ENCODE measurements around the gene PGM2. TPM values are rescaled to one million over a fixed set of nuclear protein-coding genes. Genes with fewer than 3 reads are reported as not detected.

PGM2 gene
- total RNA-seq, 1 donor from 2014 or later = 20.4 TPM

DNA sequence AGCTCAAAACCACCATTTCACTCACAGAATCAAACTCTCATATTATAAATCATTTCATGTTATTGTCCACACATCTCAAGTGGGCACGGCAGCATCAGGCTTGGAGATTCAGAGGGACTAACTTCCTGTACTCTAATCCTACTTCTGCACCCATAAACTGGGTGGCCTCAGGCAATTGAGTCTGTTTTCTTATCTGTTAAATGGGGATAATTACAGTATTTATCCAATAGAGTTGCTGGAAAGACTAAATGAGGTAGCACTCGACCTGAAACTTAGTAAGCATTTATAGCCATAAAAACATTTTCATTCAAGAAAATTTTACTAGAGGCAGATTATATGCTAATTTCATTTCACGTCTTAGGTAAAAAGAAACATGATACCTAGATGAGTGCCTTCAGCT, 77.4 kb downstream of the PGM2 start:
- no peak for DNase-seq

- no peak for DNase-seq
These were observed 78.3 kb downstream of the PGM2 start for GRCh38 chr4:37904824-37905223.

DNA sequence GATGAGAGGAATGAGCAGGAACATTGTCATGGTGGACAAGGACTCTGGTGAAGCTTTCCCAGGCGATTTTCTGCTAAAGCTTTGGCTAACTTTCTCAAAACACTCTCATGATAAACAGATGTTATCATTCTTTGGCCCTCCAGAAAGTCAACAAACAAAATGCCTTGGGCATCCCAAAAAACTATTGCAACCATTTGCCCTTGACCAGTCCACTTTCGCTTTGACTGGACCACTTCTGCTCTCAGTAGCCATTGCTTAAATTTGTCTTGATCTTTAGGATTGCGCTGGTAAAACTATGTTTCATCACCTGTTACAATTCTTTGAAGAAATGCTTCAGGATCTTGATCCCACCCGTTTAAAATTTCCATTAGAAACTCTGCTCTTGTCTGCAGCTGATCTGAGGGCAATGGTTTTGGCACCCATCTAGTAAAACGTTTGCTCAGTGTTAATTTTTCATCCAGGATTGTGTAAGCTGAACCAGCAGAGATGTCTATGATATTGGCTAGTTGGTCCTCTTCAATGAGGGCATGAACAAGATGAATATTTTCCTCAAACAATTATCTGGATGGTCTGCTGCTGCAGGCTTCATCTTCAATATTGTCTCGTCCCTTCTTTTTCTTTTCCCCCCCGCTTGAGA, 79.2 kb downstream of the PGM2 start:
- no peak for DNase-seq

GRCh38 chr4:37908488-37909331, 82.2 kb downstream of the PGM2 start:
- no peak for DNase-seq

GRCh38 chr4:37909332-37910090, 83.0 kb downstream of the PGM2 start:
- DNase-seq = no peak

GRCh38 chr4:37910091-37910486, 83.6 kb downstream of the PGM2 start:
- no peak for DNase-seq

Other genes starting within 250 kb of the PGM2 start
- gene RELL1, start 140.3 kb upstream of the PGM2 start, total RNA-seq = 40.6 TPM
- gene TBC1D1, start 64.4 kb downstream of the PGM2 start, total RNA-seq = 57.2 TPM
- not detected for gene PTTG2, start 133.7 kb downstream of the PGM2 start, total RNA-seq

All from occipital lobe (tissue), 2 donors.